GM19099 (cell line): Measurements from ENCODE around the gene SKI.

Experiments used
- POLR2A ChIP-seq: IDR thresholded peaks from 3 replicates; pipeline ENCODE4 v1.6.1; 2011; ENCODE audit warnings: low read depth; ENCODE audit not compliant: insufficient read length; ENCODE audit errors: extremely low read depth

SKI gene

GRCh38 chr1:2228157-2228594, at the start of gene SKI:
Gene SKI, plus strand, starts transcription at chr1:2228319. Its CDS starts 448 bp downstream, at chr1:2228767.
- no peak for TF ChIP-seq POLR2A

GRCh38 chr1:2178875-2179274, 49.2 kb upstream of the SKI start:
- TF ChIP-seq POLR2A, result no peak

GRCh38 chr1:2179283-2180013, 48.7 kb upstream of the SKI start:
- TF ChIP-seq POLR2A, result no peak

- TF ChIP-seq POLR2A, result no peak
These were observed 47.5 kb upstream of the SKI start for GRCh38 chr1:2180297-2181245.

- TF ChIP-seq POLR2A, result no peak
These were observed 46.8 kb upstream of the SKI start for GRCh38 chr1:2181271-2181670.

GRCh38 chr1:2181752-2182151, 46.4 kb upstream of the SKI start:
- no peak for TF ChIP-seq POLR2A

GRCh38 chr1:2182376-2182775, 45.7 kb upstream of the SKI start:
- no peak for TF ChIP-seq POLR2A

- TF ChIP-seq POLR2A, result no peak
These were observed 44.2 kb upstream of the SKI start for GRCh38 chr1:2183937-2184334.

GRCh38 chr1:2184531-2184930, 43.6 kb upstream of the SKI start:
- TF ChIP-seq POLR2A, result no peak

GRCh38 chr1:2184934-2185333, 43.2 kb upstream of the SKI start:
- TF ChIP-seq POLR2A, result no peak

GRCh38 chr1:2185880-2186855, 42.0 kb upstream of the SKI start:
- no peak for TF ChIP-seq POLR2A

- TF ChIP-seq POLR2A, result no peak
These were observed 41.2 kb upstream of the SKI start for GRCh38 chr1:2186901-2187300.

GRCh38 chr1:2187619-2188018, 40.5 kb upstream of the SKI start:
- no peak for TF ChIP-seq POLR2A

- no peak for TF ChIP-seq POLR2A
These were observed 39.8 kb upstream of the SKI start for GRCh38 chr1:2188336-2188735.

GRCh38 chr1:2189459-2190425, 38.4 kb upstream of the SKI start:
- peak; percentile 45 for TF ChIP-seq POLR2A
